ENCODE measurements around the gene XPC.
"Not testable (repeated sequence)": the region's sequence is repeated elsewhere in the genome, so short reads cannot be mapped to it uniquely, and the experiment has no call there.

XPC gene

GRCh38 chr3:14178247-14179113, at the start of gene XPC, which contains the start of gene LSM3:
Gene XPC (minus strand): TSS chr3:14178601. CDS start chr3:14178568, 33 bp downstream.
Gene LSM3 (plus strand): TSS chr3:14178817. CDS start chr3:14178861, 44 bp downstream.
- peak; percentile 99 for DNase-seq

GRCh38 chr3:14227856-14228255, 49.5 kb upstream of the XPC start:
- DNase-seq: no peak

- DNase-seq: not testable (repeated sequence)
Observed at GRCh38 chr3:14226351-14226750, 48.0 kb upstream of the XPC start.

GRCh38 chr3:14225421-14225820, 47.0 kb upstream of the XPC start:
- no peak for DNase-seq

GRCh38 chr3:14224895-14225294, 46.5 kb upstream of the XPC start:
- no peak for DNase-seq

- no peak for DNase-seq
Observed at GRCh38 chr3:14223595-14223994, 45.2 kb upstream of the XPC start.

- DNase-seq: no peak
Observed at GRCh38 chr3:14222900-14223594, 44.6 kb upstream of the XPC start.

- DNase-seq: no peak
Observed at GRCh38 chr3:14222457-14222856, 44.1 kb upstream of the XPC start.

- DNase-seq: no peak
Observed at GRCh38 chr3:14221902-14222301, 43.5 kb upstream of the XPC start.

GRCh38 chr3:14220933-14221332, 42.5 kb upstream of the XPC start:
- DNase-seq: no peak

GRCh38 chr3:14218355-14218754, 40.0 kb upstream of the XPC start:
- DNase-seq: no peak

GRCh38 chr3:14216257-14217048, 38.1 kb upstream of the XPC start:
- DNase-seq: no peak

- no peak for DNase-seq
Observed at GRCh38 chr3:14214764-14215163, 36.4 kb upstream of the XPC start.

- no peak for DNase-seq
Observed at GRCh38 chr3:14213066-14213774, 34.8 kb upstream of the XPC start.

- no peak for DNase-seq
Observed at GRCh38 chr3:14212032-14212431, 33.6 kb upstream of the XPC start.

GRCh38 chr3:14211621-14212020, 33.2 kb upstream of the XPC start:
- no peak for DNase-seq

GRCh38 chr3:14210843-14211594, 32.6 kb upstream of the XPC start:
- no peak for DNase-seq

- DNase-seq: no peak
Observed at GRCh38 chr3:14210290-14210688, 31.9 kb upstream of the XPC start.

- no peak for DNase-seq
Observed at GRCh38 chr3:14209581-14210289, 31.3 kb upstream of the XPC start.

- DNase-seq: no peak
Observed at GRCh38 chr3:14208977-14209394, 30.6 kb upstream of the XPC start.

- DNase-seq: no peak
Observed at GRCh38 chr3:14208168-14208567, 29.8 kb upstream of the XPC start.

Data from Kasumi-1 (cell line).